Measurements from ENCODE around the gene GPR52.

GRCh38 chr1:174413632-174414031 lies 34.1 kb upstream of the GPR52 start:
- TF ChIP-seq, protein P1, sequence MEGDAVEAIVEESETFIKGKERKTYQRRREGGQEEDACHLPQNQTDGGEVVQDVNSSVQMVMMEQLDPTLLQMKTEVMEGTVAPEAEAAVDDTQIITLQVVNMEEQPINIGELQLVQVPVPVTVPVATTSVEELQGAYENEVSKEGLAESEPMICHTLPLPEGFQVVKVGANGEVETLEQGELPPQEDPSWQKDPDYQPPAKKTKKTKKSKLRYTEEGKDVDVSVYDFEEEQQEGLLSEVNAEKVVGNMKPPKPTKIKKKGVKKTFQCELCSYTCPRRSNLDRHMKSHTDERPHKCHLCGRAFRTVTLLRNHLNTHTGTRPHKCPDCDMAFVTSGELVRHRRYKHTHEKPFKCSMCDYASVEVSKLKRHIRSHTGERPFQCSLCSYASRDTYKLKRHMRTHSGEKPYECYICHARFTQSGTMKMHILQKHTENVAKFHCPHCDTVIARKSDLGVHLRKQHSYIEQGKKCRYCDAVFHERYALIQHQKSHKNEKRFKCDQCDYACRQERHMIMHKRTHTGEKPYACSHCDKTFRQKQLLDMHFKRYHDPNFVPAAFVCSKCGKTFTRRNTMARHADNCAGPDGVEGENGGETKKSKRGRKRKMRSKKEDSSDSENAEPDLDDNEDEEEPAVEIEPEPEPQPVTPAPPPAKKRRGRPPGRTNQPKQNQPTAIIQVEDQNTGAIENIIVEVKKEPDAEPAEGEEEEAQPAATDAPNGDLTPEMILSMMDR (conservative IDR thresholded peaks at IDR 0.05 in 1 of 2, IDR thresholded peaks at IDR 0.05 in 1 of 2; ENCODE audit: low read depth in 1 of 2, low read length in 2 of 2), result peak; percentile 39 to 59
- no peak for TF ChIP-seq EZH2 (IDR thresholded peaks at IDR 0.05; ENCODE audit: low read length, missing control alignments)

All from fibroblast of lung (primary cell).